Mesothelial cell of epicardium (in vitro differentiated cells): Measurements from ENCODE around the gene RIPOR3. TPM values are rescaled to one million over a fixed set of nuclear protein-coding genes. Genes with fewer than 3 reads are reported as not detected.

Experiments used
- DNase-seq, 2 experiments: peaks; one replicate each; pipeline ENCODE4 v3.0.0; 2021; ENCODE audit warnings: low spot score in 2 of 2; ENCODE audit not compliant: unreplicated experiment in 2 of 2
- H3K27ac Mint-ChIP-seq: 2 replicates; pipeline ENCODE4 v1.8.0; 2021; ENCODE audit warnings: mixed read lengths
- H3K27me3 Mint-ChIP-seq: 2 replicates; pipeline ENCODE4 v1.8.0; 2021; ENCODE audit warnings: low read depth, mixed read lengths
- H3K36me3 Mint-ChIP-seq: 2 replicates; pipeline ENCODE4 v1.8.0; 2021; ENCODE audit warnings: mixed read lengths
- H3K4me1 Mint-ChIP-seq: 2 replicates; pipeline ENCODE4 v1.8.0; 2021; ENCODE audit warnings: mixed read lengths
- H3K4me3 Mint-ChIP-seq: 2 replicates; pipeline ENCODE4 v1.8.0; 2021; ENCODE audit warnings: mild to moderate bottlenecking, moderate library complexity, mixed read lengths
- H3K9me3 Mint-ChIP-seq: 2 replicates; pipeline ENCODE4 v1.8.0; 2021; ENCODE audit warnings: mixed read lengths
- CTCF ChIP-seq: fragments of 200-600 bp; sonication (generic); IDR thresholded peaks from one replicate; pipeline ENCODE4 v1.5.0; 2021; ENCODE audit warnings: antibody characterized with exemption; ENCODE audit not compliant: unreplicated experiment
- total RNA-seq: library from RNA; stranded (reverse); gene quantifications from 3 replicates; pipeline ENCODE4 v1.2.1, GENCODE V29; 2021

Gene RIPOR3
- total RNA-seq, 1 donor from 2014 or later: 18.8 TPM

- Mint-ChIP-seq H3K4me1 (peaks cover 17% of the 10 kb centered on the region), H3K27ac (no peak overlapping the region)
- no peak for TF ChIP-seq CTCF
Observed at GRCh38 chr20:50557549-50558134, 133.7 kb downstream of the RIPOR3 start.

GRCh38 chr20:50555662-50556061, 135.7 kb downstream of the RIPOR3 start:
- Mint-ChIP-seq H3K4me3 (no peak overlapping the region), H3K9me3 (no peaks in the 10 kb centered on the region), H3K36me3 (peaks cover 4% of the 10 kb centered on the region), H3K27ac (no peak overlapping the region), H3K4me1 (peaks cover 5% of the 10 kb centered on the region), H3K27me3 (no peaks in the 10 kb centered on the region)
- DNase-seq: no peak
- TF ChIP-seq CTCF: no peak

More at GRCh38 chr20:50557549-50558134, 133.7 kb downstream of the RIPOR3 start:
- Mint-ChIP-seq H3K27me3 (no peaks in the 10 kb centered on the region), H3K9me3 (no peaks in the 10 kb centered on the region), H3K36me3 (peaks cover 4% of the 10 kb centered on the region), H3K4me3 (no peak overlapping the region)
- no peak for DNase-seq

- Mint-ChIP-seq H3K27me3 (no peaks in the 10 kb centered on the region), H3K4me1 (peaks cover 5% of the 10 kb centered on the region), H3K36me3 (peaks cover 4% of the 10 kb centered on the region), H3K4me3 (no peak overlapping the region), H3K9me3 (no peaks in the 10 kb centered on the region), H3K27ac (no peak overlapping the region)
- no peak for DNase-seq
- TF ChIP-seq CTCF: no peak
Observed at GRCh38 chr20:50554694-50555579, 136.4 kb downstream of the RIPOR3 start.

- Mint-ChIP-seq H3K9me3 (no peaks in the 10 kb centered on the region), H3K4me1 (peaks cover 5% of the 10 kb centered on the region), H3K36me3 (peaks cover 6% of the 10 kb centered on the region), H3K4me3 (no peak overlapping the region), H3K27me3 (no peaks in the 10 kb centered on the region), H3K27ac (no peak overlapping the region)
- no peak for DNase-seq
- TF ChIP-seq CTCF: no peak
Observed at GRCh38 chr20:50552979-50553378, 138.4 kb downstream of the RIPOR3 start.

- H3K27ac Mint-ChIP-seq: no peak overlapping the region
- TF ChIP-seq CTCF: no peak
- no peak overlapping the region for H3K4me3 Mint-ChIP-seq
- no peak for DNase-seq
- peaks cover 6% of the 10 kb centered on the region for H3K36me3 Mint-ChIP-seq
- peaks cover 5% of the 10 kb centered on the region for H3K4me1 Mint-ChIP-seq
- H3K9me3 Mint-ChIP-seq: no peaks in the 10 kb centered on the region
- H3K27me3 Mint-ChIP-seq: no peaks in the 10 kb centered on the region
Observed at GRCh38 chr20:50551288-50551687, 140.1 kb downstream of the RIPOR3 start.
